Adipocyte (in vitro differentiated cells): Measurements from ENCODE around the gene AHNAK2.

Experiments used
- DNase-seq: peaks from one replicate; pipeline ENCODE4 v3.0.0-alpha.2; 2015; ENCODE audit warnings: low read depth
- H3K27me3 ChIP-seq: replicated peaks from 2 replicates; pipeline ENCODE4 v1.7.0; 2013; ENCODE audit warnings: mild to moderate bottlenecking, low read length, moderate library complexity; ENCODE audit not compliant: control insufficient read depth, insufficient read depth
- H3K36me3 ChIP-seq: 2 replicates; pipeline ENCODE4 v1.7.0; 2013; ENCODE audit warnings: low read length, mild to moderate bottlenecking, moderate library complexity; ENCODE audit not compliant: control insufficient read depth, insufficient read depth, severe bottlenecking
- H3K4me1 ChIP-seq: 2 replicates; pipeline ENCODE4 v1.7.0; 2013; ENCODE audit warnings: mild to moderate bottlenecking, low read length, moderate library complexity; ENCODE audit not compliant: control insufficient read depth, insufficient read depth
- H3K4me3 ChIP-seq: 2 replicates; pipeline ENCODE4 v1.7.0; 2013; ENCODE audit warnings: mild to moderate bottlenecking, low read length, moderate library complexity
- H3K9ac ChIP-seq: 2 replicates; pipeline ENCODE4 v1.7.0; 2013; ENCODE audit warnings: mild to moderate bottlenecking, low read length, moderate library complexity
- H3K9me3 ChIP-seq: 2 replicates; pipeline ENCODE4 v1.7.0; 2013; ENCODE audit warnings: mild to moderate bottlenecking, low read length, moderate library complexity; ENCODE audit not compliant: control insufficient read depth

Gene AHNAK2

DNA sequence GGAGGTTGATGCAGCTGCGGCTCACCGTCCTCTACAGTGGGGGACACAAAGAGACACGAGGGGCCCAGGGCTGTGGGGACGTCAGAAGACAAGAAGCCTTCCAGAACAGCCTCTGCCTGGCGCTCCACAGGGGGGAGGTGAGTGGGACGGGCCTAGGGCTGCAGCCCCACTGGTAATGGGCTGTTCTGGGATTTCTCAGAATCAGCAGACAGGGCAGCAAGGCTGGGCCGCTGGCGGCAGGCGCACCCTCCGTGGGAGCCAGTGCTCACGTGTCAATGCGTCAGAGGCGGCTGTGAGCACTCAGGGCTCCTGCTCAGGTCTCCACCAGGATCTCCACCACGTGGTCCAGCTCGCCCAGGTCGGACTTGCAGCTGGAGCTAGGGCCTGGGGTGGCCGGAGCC, 32.7 kb upstream of the AHNAK2 start:
- Histone ChIP-seq H3K36me3 (peaks cover 22% of the 10 kb centered on the region), H3K4me3 (no peak overlapping the region), H3K27me3 (no peaks in the 10 kb centered on the region), H3K9me3 (no peaks in the 10 kb centered on the region), H3K4me1 (peaks cover 4% of the 10 kb centered on the region), H3K9ac (no peak overlapping the region)
- DNase-seq = no peak

DNA sequence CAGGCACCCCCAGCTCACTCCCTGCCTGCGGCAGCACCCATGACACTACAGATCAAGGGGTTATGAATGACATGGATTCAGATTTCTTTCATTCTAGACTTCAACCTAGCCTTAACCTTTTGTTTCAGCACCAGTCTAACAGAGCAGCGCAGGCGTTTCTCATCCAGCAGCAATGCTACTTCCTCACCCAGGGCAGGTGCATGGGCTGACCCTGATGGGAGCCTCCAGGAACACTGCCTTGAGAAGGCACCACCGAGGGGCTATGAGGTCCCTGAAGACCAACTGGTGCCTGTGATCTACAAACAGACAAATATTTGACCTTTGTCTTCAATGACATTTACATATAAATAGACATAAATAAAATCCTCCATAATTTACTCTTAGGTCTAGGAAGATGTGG, 31.9 kb upstream of the AHNAK2 start:
- Histone ChIP-seq H3K27me3 (no peaks in the 10 kb centered on the region), H3K36me3 (peaks cover 22% of the 10 kb centered on the region), H3K9me3 (no peaks in the 10 kb centered on the region), H3K4me1 (peaks cover 4% of the 10 kb centered on the region), H3K4me3 (no peak overlapping the region), H3K9ac (no peak overlapping the region)
- no peak for DNase-seq

DNA sequence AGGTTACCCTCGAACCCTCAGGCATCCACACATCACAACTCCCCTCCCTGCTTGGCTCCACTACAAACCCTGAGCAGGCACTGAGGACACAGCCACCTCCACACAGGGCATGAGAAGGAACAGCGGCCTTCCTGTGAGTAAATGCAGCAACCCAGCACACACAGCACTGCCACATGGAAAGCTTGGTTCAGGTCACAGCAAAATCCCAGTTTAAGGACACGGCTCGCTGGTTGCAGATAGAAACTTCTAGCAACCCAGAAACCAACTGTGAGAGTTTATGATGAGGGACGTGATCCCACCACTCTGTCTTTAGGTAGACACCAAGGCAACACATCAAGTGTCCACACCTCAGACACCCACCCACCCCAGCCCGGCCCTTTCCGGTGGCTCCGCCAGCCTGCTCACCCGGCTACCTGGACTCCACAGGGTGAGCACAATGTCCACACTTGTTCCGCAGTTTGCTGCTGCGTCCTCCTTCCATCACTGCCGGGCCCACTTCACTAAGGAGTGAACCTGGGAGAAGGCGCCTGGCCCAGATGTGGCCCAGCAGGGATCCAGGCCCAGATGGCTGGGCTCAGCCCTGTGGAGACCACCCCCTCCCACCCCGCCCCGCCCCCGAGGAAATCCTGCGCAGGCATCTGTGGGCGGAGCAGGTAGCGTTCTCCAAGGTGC, 29.6 kb upstream of the AHNAK2 start:
- Histone ChIP-seq H3K4me3 (no peak overlapping the region), H3K9ac (no peak overlapping the region), H3K9me3 (no peaks in the 10 kb centered on the region), H3K36me3 (peaks cover 22% of the 10 kb centered on the region), H3K27me3 (no peaks in the 10 kb centered on the region), H3K4me1 (peaks cover 7% of the 10 kb centered on the region)
- no peak for DNase-seq

DNA sequence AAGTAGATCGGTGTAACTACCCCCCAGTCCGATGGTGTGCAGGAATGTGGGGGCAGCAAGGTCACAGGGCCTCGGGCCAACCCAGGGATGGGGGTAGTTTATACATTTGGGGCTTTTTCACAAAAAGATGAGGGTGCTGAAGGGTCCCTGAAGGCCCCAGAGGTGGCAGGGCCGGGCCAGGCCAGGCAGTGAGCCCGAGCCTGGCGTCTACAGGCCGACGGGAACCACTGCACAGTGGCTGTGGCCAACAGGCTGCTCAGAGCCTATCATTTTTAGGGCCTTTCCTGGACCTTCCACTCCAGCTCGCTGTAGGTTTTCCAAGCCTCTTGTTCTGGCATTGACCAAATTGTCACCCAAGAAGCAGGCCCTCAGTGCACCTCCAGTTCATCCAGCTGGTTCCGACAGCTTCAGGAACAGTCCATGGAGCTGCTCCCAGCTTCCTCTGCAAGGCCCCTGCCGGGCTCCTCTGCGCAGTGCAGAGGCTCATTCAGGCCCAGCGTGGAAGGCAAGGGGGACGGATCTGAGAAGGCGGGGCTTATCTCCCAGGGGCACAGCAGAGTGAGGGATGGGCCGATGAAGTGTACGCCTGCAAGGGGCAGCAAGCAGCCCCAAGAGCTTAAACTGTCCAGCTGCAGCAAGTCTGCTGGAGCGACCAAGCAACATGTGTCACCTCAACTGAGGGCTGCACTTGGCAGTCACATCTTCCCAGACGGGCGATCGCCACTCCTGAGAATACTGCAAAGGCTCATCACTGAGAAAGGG, 28.8 kb upstream of the AHNAK2 start:
- no peak overlapping the region for H3K9ac ChIP-seq
- no peak for DNase-seq
- peaks cover 7% of the 10 kb centered on the region for H3K4me1 ChIP-seq
- no peak overlapping the region for H3K4me3 ChIP-seq
- no peaks in the 10 kb centered on the region for H3K27me3 ChIP-seq
- peaks cover 22% of the 10 kb centered on the region for H3K36me3 ChIP-seq
- no peaks in the 10 kb centered on the region for H3K9me3 ChIP-seq

DNA sequence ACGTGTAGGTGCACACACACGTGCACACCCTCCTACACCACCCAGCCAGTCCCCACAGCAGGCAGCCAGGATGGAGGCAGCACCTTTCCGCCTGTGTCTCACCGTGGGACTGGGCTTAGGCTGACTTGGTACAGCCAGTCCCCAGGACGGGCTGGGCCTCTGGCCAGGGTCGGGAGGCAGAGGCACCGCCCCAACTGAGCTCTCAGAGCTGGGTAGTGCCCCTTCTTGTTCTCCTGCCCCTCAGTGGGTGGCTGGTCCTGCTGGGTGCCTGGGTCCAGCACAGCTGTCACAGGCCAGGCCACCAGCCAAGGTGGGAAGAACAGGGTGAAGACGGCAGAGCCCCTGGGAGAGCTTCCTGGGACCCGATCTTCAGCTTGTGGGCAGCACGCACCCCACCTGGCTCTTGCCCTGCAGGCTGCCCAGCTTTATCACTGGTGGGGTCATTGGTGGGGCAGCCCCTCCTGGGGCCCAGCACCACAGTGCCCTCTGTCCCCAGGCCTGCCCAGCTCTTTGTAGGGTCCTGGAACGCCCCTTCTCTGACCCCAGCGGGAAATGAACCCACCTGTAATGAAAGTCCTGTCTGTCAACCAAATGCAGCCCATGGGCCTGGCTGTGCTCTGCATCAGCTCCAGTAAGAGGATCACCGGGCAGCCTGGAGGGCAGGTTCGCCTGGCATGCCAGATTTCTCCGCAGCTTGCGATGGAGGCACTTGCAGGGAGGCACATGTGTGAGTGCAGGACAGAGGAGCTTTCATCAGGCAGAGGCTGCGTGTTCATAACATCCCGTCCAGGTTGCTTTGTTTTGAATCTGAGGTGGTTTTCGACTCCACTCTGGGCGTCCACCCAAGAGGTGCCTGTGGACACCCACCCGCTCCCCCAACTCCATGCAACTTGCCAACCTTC, 28.0 kb upstream of the AHNAK2 start:
- H3K9me3 ChIP-seq = no peaks in the 10 kb centered on the region
- H3K27me3 ChIP-seq = no peaks in the 10 kb centered on the region
- H3K36me3 ChIP-seq = peaks cover 19% of the 10 kb centered on the region
- H3K4me1 ChIP-seq = peaks cover 7% of the 10 kb centered on the region
- H3K4me3 ChIP-seq = no peak overlapping the region
- H3K9ac ChIP-seq = no peak overlapping the region
- DNase-seq = no peak

DNA sequence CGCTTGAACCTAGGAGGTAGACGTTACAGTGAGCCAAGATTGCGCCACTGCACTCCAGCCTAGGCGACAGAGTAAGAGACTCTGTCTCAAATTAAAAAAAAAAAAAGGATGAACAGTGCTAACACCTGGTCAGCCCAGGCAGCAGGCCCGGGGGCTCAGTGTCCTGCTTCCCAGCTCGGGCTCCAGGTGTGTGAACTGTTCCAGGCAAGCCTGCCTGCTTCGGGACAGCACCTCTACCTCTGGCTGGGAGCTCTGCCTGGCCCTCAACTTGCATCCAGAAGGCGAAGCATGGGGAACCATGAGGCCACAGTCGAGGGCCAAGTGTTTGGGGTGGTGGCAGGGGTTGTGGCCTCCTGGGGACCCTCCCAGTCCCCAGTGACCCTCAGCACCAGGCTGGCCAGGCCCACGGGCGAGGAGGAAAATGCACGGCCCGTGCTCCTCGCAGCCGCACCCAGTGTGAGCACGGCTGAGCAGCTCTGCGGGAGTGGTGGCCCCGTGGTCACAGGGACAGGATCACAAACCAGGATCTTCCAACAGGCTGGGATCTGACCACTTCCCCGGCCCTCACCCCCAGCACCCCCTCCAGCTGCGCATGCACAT, 27.3 kb upstream of the AHNAK2 start:
- Histone ChIP-seq H3K27me3 (no peaks in the 10 kb centered on the region), H3K4me1 (peaks cover 7% of the 10 kb centered on the region), H3K9ac (no peak overlapping the region), H3K36me3 (peaks cover 13% of the 10 kb centered on the region), H3K9me3 (no peaks in the 10 kb centered on the region), H3K4me3 (no peak overlapping the region)
- no peak for DNase-seq

DNA sequence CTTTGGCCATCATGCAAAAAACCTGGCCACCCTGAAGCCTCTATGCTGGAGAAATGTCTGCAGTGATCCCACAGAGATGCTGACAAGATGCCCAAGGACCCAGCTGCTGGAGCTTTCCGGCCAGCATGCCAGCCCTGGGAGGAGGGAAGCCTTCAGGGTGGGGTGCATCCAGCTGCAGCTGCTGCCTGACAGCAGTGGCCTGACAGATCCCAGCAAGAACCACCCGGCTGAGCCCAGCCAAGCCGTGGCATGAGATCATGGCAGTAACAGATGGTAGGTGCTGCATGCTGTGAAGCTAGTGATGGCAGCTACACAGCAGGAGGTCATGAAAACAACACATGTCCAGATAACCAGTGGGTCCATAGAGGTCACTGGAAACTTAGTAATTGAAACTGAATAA, 21.2 kb upstream of the AHNAK2 start:
- Histone ChIP-seq H3K4me3 (no peak overlapping the region), H3K36me3 (peaks cover 9% of the 10 kb centered on the region), H3K4me1 (peaks cover 7% of the 10 kb centered on the region), H3K9me3 (no peaks in the 10 kb centered on the region), H3K9ac (no peak overlapping the region), H3K27me3 (no peaks in the 10 kb centered on the region)
- no peak for DNase-seq

DNA sequence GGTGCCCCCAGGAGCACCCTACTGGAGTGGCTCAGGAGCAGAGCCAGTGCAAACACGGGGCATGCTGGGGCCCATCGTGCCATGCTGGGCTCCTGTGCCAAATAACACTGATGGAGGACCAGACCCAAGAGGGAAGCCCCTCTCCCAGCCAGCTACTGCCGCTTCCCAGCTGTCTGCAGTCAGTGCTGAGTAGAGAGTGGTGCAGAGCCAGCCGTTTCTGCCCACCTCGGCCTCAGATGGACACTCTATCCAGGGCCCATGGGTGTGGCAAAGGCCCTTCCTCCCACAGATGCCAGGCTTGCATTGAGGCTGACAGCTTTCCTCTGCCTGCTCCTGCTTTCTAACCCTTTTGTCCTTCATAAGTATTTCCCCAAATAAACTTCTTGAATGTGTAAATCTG, 20.6 kb upstream of the AHNAK2 start:
- Histone ChIP-seq H3K4me1 (peaks cover 2% of the 10 kb centered on the region), H3K27me3 (no peaks in the 10 kb centered on the region), H3K4me3 (no peak overlapping the region), H3K36me3 (peaks cover 12% of the 10 kb centered on the region), H3K9ac (no peak overlapping the region), H3K9me3 (no peaks in the 10 kb centered on the region)
- no peak for DNase-seq

DNA sequence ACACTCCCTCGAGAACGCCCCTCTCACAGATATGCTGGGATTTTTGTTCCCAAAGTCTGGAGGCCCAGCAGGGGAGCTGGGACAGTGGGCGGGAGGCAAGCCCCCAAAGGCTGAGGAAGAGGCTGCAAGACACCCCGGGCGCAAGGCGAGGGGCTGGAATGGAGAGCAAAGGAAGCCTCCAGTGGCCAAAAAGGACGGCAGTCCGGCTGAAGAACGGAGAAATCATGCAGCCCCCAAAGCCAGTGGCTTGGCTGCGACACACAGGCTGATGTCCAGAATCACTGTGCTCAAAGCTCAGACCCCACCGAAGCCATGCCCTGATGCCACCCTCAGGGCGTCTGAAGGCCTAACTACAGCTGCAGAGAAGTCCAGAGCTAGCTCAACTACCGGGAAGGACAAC, 18.3 kb upstream of the AHNAK2 start:
- Histone ChIP-seq H3K4me3 (no peak overlapping the region), H3K9me3 (no peaks in the 10 kb centered on the region), H3K36me3 (peaks cover 34% of the 10 kb centered on the region), H3K4me1 (no peaks in the 10 kb centered on the region), H3K9ac (no peak overlapping the region), H3K27me3 (no peaks in the 10 kb centered on the region)
- DNase-seq = no peak

DNA sequence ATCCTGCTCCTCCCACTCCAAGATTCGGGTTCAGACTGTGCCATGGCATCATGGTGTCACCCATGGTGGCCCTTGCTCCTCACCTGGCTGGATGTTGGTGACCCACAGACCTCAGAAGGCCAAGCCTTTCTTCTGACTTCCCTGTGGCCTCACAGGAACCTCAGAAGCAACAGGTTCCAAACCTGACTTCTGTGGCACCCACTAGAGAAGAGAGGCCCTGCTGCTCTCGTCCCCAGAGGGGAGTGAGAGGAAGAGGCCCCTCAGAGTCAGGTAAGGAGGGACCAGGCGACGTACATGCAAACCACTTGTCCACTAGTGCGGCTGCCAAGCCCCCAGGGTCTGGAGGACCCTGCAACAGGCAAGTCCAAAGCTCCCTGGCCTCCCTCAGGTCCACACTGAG, 17.9 kb upstream of the AHNAK2 start:
- Histone ChIP-seq H3K27me3 (no peaks in the 10 kb centered on the region), H3K4me1 (no peaks in the 10 kb centered on the region), H3K9me3 (no peaks in the 10 kb centered on the region), H3K4me3 (no peak overlapping the region), H3K9ac (no peak overlapping the region), H3K36me3 (peaks cover 38% of the 10 kb centered on the region)
- no peak for DNase-seq

DNA sequence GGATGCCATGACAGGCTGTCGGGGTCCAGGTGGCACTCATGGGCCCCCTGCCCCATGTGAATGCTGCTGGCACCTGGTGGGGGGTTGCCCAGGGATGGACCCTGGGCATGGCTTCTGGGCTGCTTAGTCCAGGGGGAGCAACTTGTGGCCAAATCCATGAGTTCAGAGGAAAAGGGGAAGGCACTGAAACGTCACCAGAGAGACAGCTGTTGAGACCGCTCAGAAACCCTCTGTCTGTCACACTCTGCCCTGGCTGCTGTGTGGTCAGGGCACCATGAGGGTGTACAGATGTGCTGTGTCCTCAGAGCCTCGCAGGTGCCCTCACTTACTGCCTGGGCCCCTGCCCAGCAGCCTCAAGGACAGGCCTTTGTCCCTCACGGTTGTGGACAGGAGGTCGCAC, 16.8 kb upstream of the AHNAK2 start:
- no peaks in the 10 kb centered on the region for H3K27me3 ChIP-seq
- DNase-seq = no peak
- no peaks in the 10 kb centered on the region for H3K4me1 ChIP-seq
- H3K9ac ChIP-seq = no peak overlapping the region
- H3K36me3 ChIP-seq = peaks cover 38% of the 10 kb centered on the region
- H3K9me3 ChIP-seq = no peaks in the 10 kb centered on the region
- H3K4me3 ChIP-seq = no peak overlapping the region
